ENCODE data around the gene ADGRL4.

- no peak for TF ChIP-seq HDAC1 (IDR thresholded peaks at IDR 0.05)
- no peak for TF ChIP-seq CTCF (IDR thresholded peaks at IDR 0.05 in 2 of 3, conservative IDR thresholded peaks at IDR 0.05 in 1 of 3; ENCODE audit: insufficient read depth in 2 of 3, low read depth in 1 of 3, low read length in 3 of 3)
- TF ChIP-seq EGR1 (conservative IDR thresholded peaks at IDR 0.05): no peak
- TF ChIP-seq ZBTB5 (IDR thresholded peaks at IDR 0.05): no peak
- no peak for TF ChIP-seq CEBPG (CRISPR knock-in tag; IDR thresholded peaks at IDR 0.05)
- no peak for TF ChIP-seq CEBPG (tag; conservative IDR thresholded peaks at IDR 0.05 in 1 of 2, IDR thresholded peaks at IDR 0.05 in 1 of 2)
- no peak for TF ChIP-seq L3MBTL2 (IDR thresholded peaks at IDR 0.05)
- no peak for TF ChIP-seq ELF1 (tag; IDR thresholded peaks at IDR 0.05)
- no peak for TF ChIP-seq ARID3A (IDR thresholded peaks at IDR 0.05; ENCODE audit: borderline replicate concordance, low read depth, low read length)
- no peak for TF ChIP-seq PURB (CRISPR knock-in tag; IDR thresholded peaks at IDR 0.05; ENCODE audit: low read depth)
- no peak for TF ChIP-seq FOSL1 (tag; conservative IDR thresholded peaks at IDR 0.05)
- no peak for TF ChIP-seq EWSR1 (IDR thresholded peaks at IDR 0.05; ENCODE audit: borderline replicate concordance, low read depth, partially characterized antibody)
Observed at GRCh38 chr1:78972723-78973122, 33.8 kb downstream of the ADGRL4 start.
